B cell (primary cell): ENCODE results near the gene RENBP. TPM values are rescaled to one million over a fixed set of nuclear protein-coding genes. Genes with fewer than 3 reads are reported as not detected.

Experiments used
- ATAC-seq: fragments of 200-7000 bp; cut with Tn5 transposase; one replicate; pipeline ENCODE4 v1.10.0; 2021; ENCODE audit warnings: low read depth, mild to moderate bottlenecking, moderate number of reproducible peaks, moderate library complexity
- CTCF ChIA-PET: fragments of 350-600 bp; sonication (Branson Sonifier 250); formaldehyde crosslinking; loops from one replicate; lab custom pipeline; 2021; ENCODE audit warnings: antibody characterized with exemption, inconsistent platforms; lab: Charles Lee
- POLR2A ChIA-PET: fragments of 350-600 bp; sonication (Branson Sonifier 250); formaldehyde crosslinking; loops from one replicate; lab custom pipeline; 2021; ENCODE audit warnings: antibody characterized with exemption; lab: Charles Lee
- DNase-seq: peaks from one replicate; pipeline ENCODE4 v3.0.0; 2013
- H2AFZ ChIP-seq: 2 replicates; pipeline ENCODE4 v1.6.1; 2012; ENCODE audit warnings: mild to moderate bottlenecking, low read depth, low read length; ENCODE audit not compliant: insufficient read depth, poor library complexity, severe bottlenecking
- H3K27ac ChIP-seq, 2 donors: 1 replicate in 1 of 2; 2 replicates in 1 of 2; pipeline ENCODE4 v1.5.1; 2012 to 2013; ENCODE audit warnings: low read length in 2 of 2, mild to moderate bottlenecking in 2 of 2, moderate library complexity in 1 of 2
- H3K27me3 ChIP-seq, 4 experiments: fragments of 200-600 bp in 1 of 4; sonication (generic) in 1 of 4; replicated peaks in 1 of 4; 1 replicate in 2 of 4; 2 replicates in 2 of 4; pipeline versions ENCODE4 v1.6.1 to v1.7.0; 2013 to 2016; ENCODE audit warnings: low read length in 3 of 4, mild to moderate bottlenecking in 2 of 4, mixed read lengths in 1 of 4, moderate library complexity in 1 of 4; ENCODE audit not compliant: insufficient read depth in 4 of 4, control insufficient read depth in 3 of 4; ENCODE audit errors: control extremely low read depth in 1 of 4
- H3K36me3 ChIP-seq, 2 experiments: replicated peaks in 1 of 2; 1 replicate in 1 of 2; 2 replicates in 1 of 2; pipeline versions ENCODE4 v1.6.1 to v1.7.1; 2013; ENCODE audit warnings: low read length in 1 of 2; ENCODE audit not compliant: insufficient read depth in 2 of 2, control insufficient read depth in 1 of 2; ENCODE audit errors: control extremely low read depth in 1 of 2, extremely low read depth in 1 of 2
- H3K4me1 ChIP-seq, 2 donors: fragments of 200-600 bp in 1 of 2; sonication (generic) in 1 of 2; 1 replicate in 1 of 2; 2 replicates in 1 of 2; pipeline versions ENCODE4 v1.5.1 to v1.6.1; 2013 to 2017; ENCODE audit warnings: low read length in 2 of 2; ENCODE audit not compliant: control insufficient read depth in 2 of 2, insufficient read depth in 2 of 2
- H3K4me2 ChIP-seq: replicated peaks from 2 replicates; pipeline ENCODE3; 2012; ENCODE audit warnings: mild to moderate bottlenecking, low read depth, low read length; ENCODE audit not compliant: poor library complexity, severe bottlenecking
- H3K4me3 ChIP-seq, 5 experiments: fragments of 200-600 bp in 1 of 5; sonication (generic) in 1 of 5; 1 replicate in 3 of 5; 2 replicates in 2 of 5; pipeline versions ENCODE4 v1.5.1 to v1.7.0; 2011 to 2016; ENCODE audit warnings: low read length in 4 of 5, mild to moderate bottlenecking in 4 of 5, low read depth in 2 of 5, control low read depth in 1 of 5, moderate library complexity in 1 of 5; ENCODE audit not compliant: insufficient read depth in 1 of 5; ENCODE audit errors: control extremely low read depth in 1 of 5, extremely low read depth in 1 of 5
- H3K79me2 ChIP-seq: fragments of 200-600 bp; sonication (generic); one replicate; pipeline ENCODE4 v1.6.0; 2016; ENCODE audit warnings: low read length; ENCODE audit not compliant: control insufficient read depth, insufficient read depth
- H3K9ac ChIP-seq: fragments of 200-600 bp; sonication (generic); 2 replicates; pipeline ENCODE4 v1.6.1; 2017; ENCODE audit warnings: mild to moderate bottlenecking, low read length, moderate library complexity
- H3K9me3 ChIP-seq, 3 donors: one replicate each; pipeline versions ENCODE4 v1.6.1 to v1.7.1; 2013; ENCODE audit warnings: low read length in 2 of 3; ENCODE audit not compliant: control insufficient read depth in 2 of 3, insufficient read depth in 1 of 3; ENCODE audit errors: control extremely low read depth in 1 of 3
- H4K20me1 ChIP-seq: 2 replicates; pipeline ENCODE4 v1.6.0; 2012; ENCODE audit warnings: mild to moderate bottlenecking, low read length; ENCODE audit not compliant: insufficient read depth, control insufficient read depth, poor library complexity, severe bottlenecking
- H3K27ac Mint-ChIP-seq: one replicate; pipeline ENCODE4 v1.8.0; 2021; ENCODE audit warnings: mixed read lengths
- H3K27me3 Mint-ChIP-seq: one replicate; pipeline ENCODE4 v1.8.0; 2021; ENCODE audit warnings: mixed read lengths
- H3K4me1 Mint-ChIP-seq: one replicate; pipeline ENCODE4 v1.8.0; 2021; ENCODE audit warnings: mixed read lengths
- H3K4me3 Mint-ChIP-seq: one replicate; pipeline ENCODE4 v1.8.0; 2021; ENCODE audit warnings: mixed read lengths
- H3K9me3 Mint-ChIP-seq: one replicate; pipeline ENCODE4 v1.8.0; 2022; ENCODE audit warnings: mixed read lengths; ENCODE audit not compliant: insufficient read depth
- EZH2 ChIP-seq: IDR thresholded peaks from 2 replicates; pipeline ENCODE4 v1.6.1; 2012; ENCODE audit warnings: borderline replicate concordance, low read depth, mild to moderate bottlenecking, moderate library complexity, low read length; ENCODE audit not compliant: insufficient read depth, poor library complexity, severe bottlenecking
- WGBS: methylation state at CpG from one replicate; pipeline ENCODE4 v1.1.5; 2013; ENCODE audit warnings: missing lambda C conversion rate; ENCODE audit not compliant: insufficient coverage; 5-methylcytosine and 5-hydroxymethylcytosine counted together
- intact Hi-C: fragments of 100-400 bp; cut with micrococcal nuclease; formaldehyde crosslinking; loops from one replicate; pipeline ENCODE4 v1.10.0; 2022
- polyA plus RNA-seq: library from polyadenylated mRNA; depleted of rRNA; stranded (reverse); fragments of >200 nt; gene quantifications from 2 replicates; pipeline ENCODE4 v1.2.3, GENCODE V29; 2012
- total RNA-seq, 2 donors: library from RNA; stranded (reverse); fragments of 120-200 nt in 1 of 2; gene quantifications; 1 replicate in 1 of 2; 2 replicates in 1 of 2; pipeline versions ENCODE4 v1.2.3 to v1.2.4, GENCODE V29; 2013 to 2022
- TF ChIP-seq, protein P1 (sequence below): fragments of 200-600 bp; IDR thresholded peaks from one replicate; pipeline ENCODE4 v1.8.0; 2022; ENCODE audit warnings: antibody characterized with exemption, mild to moderate bottlenecking

Gene RENBP
- total and polyA plus RNA-seq, 2 donors (not counting 1 experiment from before 2014, with no cell fraction given) = 30.6 to 39.2 TPM

DNA sequence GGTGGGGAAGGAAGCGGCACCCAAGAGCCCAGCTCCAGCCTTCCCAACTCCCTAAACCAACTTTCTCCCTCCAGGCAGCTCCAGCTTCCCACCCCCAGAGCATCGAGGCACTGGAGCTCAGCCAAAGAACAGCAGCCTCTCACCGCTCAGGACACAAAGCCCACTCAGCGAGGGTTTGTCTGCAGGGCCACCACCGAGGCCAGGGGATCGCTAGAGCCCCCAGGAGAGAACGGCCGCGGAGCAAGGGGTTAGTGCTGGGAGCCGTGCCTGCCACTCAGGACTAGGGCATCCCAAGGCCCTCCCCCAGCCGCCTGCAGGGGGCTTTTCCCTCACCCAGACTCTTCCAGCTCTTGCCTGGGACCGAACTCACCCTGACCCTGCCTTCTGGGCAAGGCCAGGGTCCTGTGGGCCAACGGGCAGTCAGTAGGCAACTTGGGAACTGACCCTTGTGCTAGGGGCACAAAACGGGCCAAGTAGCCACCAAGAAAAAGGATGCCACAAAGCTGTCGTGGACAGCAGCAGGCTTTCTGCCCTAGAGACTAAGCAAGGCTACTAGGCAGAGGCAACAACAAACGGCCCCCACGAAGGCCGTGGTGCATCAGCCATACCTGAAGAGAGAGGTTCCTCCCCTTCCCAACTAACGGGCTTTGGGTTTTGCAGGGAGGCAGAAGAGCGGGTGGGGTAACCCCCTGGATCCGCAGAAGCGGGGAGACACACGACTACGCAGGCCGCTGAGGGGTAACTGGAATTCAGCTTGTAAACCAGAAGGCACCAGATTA is 24.9 kb upstream of the RENBP start:
- Histone ChIP-seq H3K36me3 (peaks cover 0 to 4% of the 10 kb centered on the region in 2 experiments), H3K4me2 (peak overlapping the region; percentile 70), H3K9me3 (no peaks in the 10 kb centered on the region), H2AFZ (no peak overlapping the region), H3K27me3 (no peaks in the 10 kb centered on the region), H4K20me1 (peaks cover 50% of the 10 kb centered on the region), H3K9ac (peak overlapping the region; percentile 100), H3K79me2 (peaks cover 70% of the 10 kb centered on the region), H3K4me1 (peaks cover 55 to 65% of the 10 kb centered on the region in 2 donors), H3K4me3 (peak overlapping the region; percentile 16 to 99 (median 97)), H3K27ac (peak overlapping the region; percentile 46 to 49)
- Mint-ChIP-seq H3K27me3 (no peaks in the 10 kb centered on the region), H3K4me1 (peaks cover 52% of the 10 kb centered on the region), H3K4me3 (peak overlapping the region; percentile 87), H3K27ac (peak overlapping the region; percentile 87), H3K9me3 (no peaks in the 10 kb centered on the region)
- ATAC-seq (no peak), DNase-seq (peak; percentile 34)
- intact Hi-C loops = loop anchor here (10.0 kb wide), 1 partner anchor 1025 kb away; no protein-coding TSS in a partner anchor
- ChIA-PET POLR2A (interaction anchor here (1.1 to 1.6 kb wide), 4 partner anchors 12 to 402 kb away, joined by 3 to 7 read pairs (median 5); no protein-coding TSS in a partner anchor), CTCF (interaction anchor here (0.7 to 4.0 kb wide), 10 partner anchors 12 to 242 kb away, joined by 3 to 27 read pairs (median 4); partner anchors contain the start of genes ARHGAP4 and IRAK1)
- WGBS = 8% methylated on average over 18 of the region's 25 CpGs
- TF ChIP-seq, protein P1, sequence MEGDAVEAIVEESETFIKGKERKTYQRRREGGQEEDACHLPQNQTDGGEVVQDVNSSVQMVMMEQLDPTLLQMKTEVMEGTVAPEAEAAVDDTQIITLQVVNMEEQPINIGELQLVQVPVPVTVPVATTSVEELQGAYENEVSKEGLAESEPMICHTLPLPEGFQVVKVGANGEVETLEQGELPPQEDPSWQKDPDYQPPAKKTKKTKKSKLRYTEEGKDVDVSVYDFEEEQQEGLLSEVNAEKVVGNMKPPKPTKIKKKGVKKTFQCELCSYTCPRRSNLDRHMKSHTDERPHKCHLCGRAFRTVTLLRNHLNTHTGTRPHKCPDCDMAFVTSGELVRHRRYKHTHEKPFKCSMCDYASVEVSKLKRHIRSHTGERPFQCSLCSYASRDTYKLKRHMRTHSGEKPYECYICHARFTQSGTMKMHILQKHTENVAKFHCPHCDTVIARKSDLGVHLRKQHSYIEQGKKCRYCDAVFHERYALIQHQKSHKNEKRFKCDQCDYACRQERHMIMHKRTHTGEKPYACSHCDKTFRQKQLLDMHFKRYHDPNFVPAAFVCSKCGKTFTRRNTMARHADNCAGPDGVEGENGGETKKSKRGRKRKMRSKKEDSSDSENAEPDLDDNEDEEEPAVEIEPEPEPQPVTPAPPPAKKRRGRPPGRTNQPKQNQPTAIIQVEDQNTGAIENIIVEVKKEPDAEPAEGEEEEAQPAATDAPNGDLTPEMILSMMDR = no peak
- no peak for TF ChIP-seq EZH2
